ENCODE data around the gene SGPP2. TPM values are rescaled to one million over a fixed set of nuclear protein-coding genes. Genes with fewer than 3 reads are reported as not detected.
A peak's percentile ranks its signal among the peaks of the same experiment; 100 is the strongest.

SGPP2 gene
- total RNA-seq, 1 experiment from 2014 or later: 0.09 TPM

GRCh38 chr2:222421626-222422025 lies 2.7 kb upstream of the SGPP2 start:
- peaks cover 31% of the 10 kb centered on the region for H3K27me3 ChIP-seq (replicated peaks; ENCODE audit: insufficient read depth, low read depth, low read length, poor library complexity)
- intact Hi-C loops (cut with micrococcal nuclease; ENCODE audit: unreplicated experiment): no loop called here
- TF ChIP-seq CTCF (conservative IDR thresholded peaks at IDR 0.05; ENCODE audit: low read depth, low read length) (no peak), EZH2 (IDR thresholded peaks at IDR 0.05; ENCODE audit: borderline replicate concordance, low read depth, low read length, poor library complexity, severe bottlenecking) (no peak)

GRCh38 chr2:222423186-222423585 lies 1.2 kb upstream of the SGPP2 start:
- ChIA-PET POLR2A (ENCODE audit: low non-redundant PET) (no interaction called here), CTCF (no interaction called here)
- no TSS peak for BruUV-seq (replicated peaks)
- Histone ChIP-seq H3K9me3 (ENCODE audit: low read depth, low read length, poor library complexity, severe bottlenecking) (no peaks in the 10 kb centered on the region), H3K4me1 (ENCODE audit: insufficient read depth, low read length, poor library complexity, severe bottlenecking) (no peaks in the 10 kb centered on the region), H3K27me3 (replicated peaks; ENCODE audit: insufficient read depth, low read depth, low read length, poor library complexity) (peaks cover 31% of the 10 kb centered on the region), H3K27ac (ENCODE audit: low read depth, low read length, poor library complexity, severe bottlenecking) (no peak overlapping the region), H3K4me3 (ENCODE audit: low read depth, low read length, poor library complexity, severe bottlenecking) (no peak overlapping the region), H3K36me3 (ENCODE audit: insufficient read depth, low read length, poor library complexity, severe bottlenecking) (no peaks in the 10 kb centered on the region)
- intact Hi-C loops (cut with micrococcal nuclease; ENCODE audit: unreplicated experiment): no loop called here
- TF ChIP-seq CTCF (conservative IDR thresholded peaks at IDR 0.05; ENCODE audit: low read depth, low read length) (no peak), EZH2 (IDR thresholded peaks at IDR 0.05; ENCODE audit: borderline replicate concordance, low read depth, low read length, poor library complexity, severe bottlenecking) (no peak)
- no peak for DNase-seq (ENCODE audit: low spot score)

More at GRCh38 chr2:222421626-222422025, 2.7 kb upstream of the SGPP2 start:
- Histone ChIP-seq H3K9me3 (ENCODE audit: low read depth, low read length, poor library complexity, severe bottlenecking) (no peaks in the 10 kb centered on the region), H3K4me1 (ENCODE audit: insufficient read depth, low read length, poor library complexity, severe bottlenecking) (no peaks in the 10 kb centered on the region), H3K27ac (ENCODE audit: low read depth, low read length, poor library complexity, severe bottlenecking) (no peak overlapping the region), H3K36me3 (ENCODE audit: insufficient read depth, low read length, poor library complexity, severe bottlenecking) (no peaks in the 10 kb centered on the region), H3K4me3 (ENCODE audit: low read depth, low read length, poor library complexity, severe bottlenecking) (no peak overlapping the region)
- ChIA-PET CTCF (no interaction called here), POLR2A (ENCODE audit: low non-redundant PET) (no interaction called here)
- DNase-seq (ENCODE audit: low spot score): no peak
- BruUV-seq (replicated peaks): no TSS peak

- peak overlapping the region; percentile 47 for H3K4me3 ChIP-seq (ENCODE audit: low read depth, low read length, poor library complexity, severe bottlenecking)
- CTCF ChIA-PET: no interaction called here
Observed at GRCh38 chr2:222423632-222424275, 589 bp upstream of the SGPP2 start.

More at GRCh38 chr2:222423632-222424275, 589 bp upstream of the SGPP2 start:
- intact Hi-C loops (cut with micrococcal nuclease; ENCODE audit: unreplicated experiment): no loop called here
- DNase-seq (ENCODE audit: low spot score): no peak
- no peak for TF ChIP-seq CTCF (conservative IDR thresholded peaks at IDR 0.05; ENCODE audit: low read depth, low read length)
- TF ChIP-seq EZH2 (IDR thresholded peaks at IDR 0.05; ENCODE audit: borderline replicate concordance, low read depth, low read length, poor library complexity, severe bottlenecking): no peak
- Histone ChIP-seq H3K27me3 (replicated peaks; ENCODE audit: insufficient read depth, low read depth, low read length, poor library complexity) (peaks cover 31% of the 10 kb centered on the region), H3K9me3 (ENCODE audit: low read depth, low read length, poor library complexity, severe bottlenecking) (no peaks in the 10 kb centered on the region), H3K36me3 (ENCODE audit: insufficient read depth, low read length, poor library complexity, severe bottlenecking) (no peaks in the 10 kb centered on the region), H3K27ac (ENCODE audit: low read depth, low read length, poor library complexity, severe bottlenecking) (no peak overlapping the region), H3K4me1 (ENCODE audit: insufficient read depth, low read length, poor library complexity, severe bottlenecking) (no peaks in the 10 kb centered on the region)
- BruUV-seq (replicated peaks): no TSS peak
- POLR2A ChIA-PET (ENCODE audit: low non-redundant PET): no interaction called here
